Activated T-helper 9 cell treated with anti-CD3 and anti-CD28 coated beads, Interleukin-2, amount 50 U/mL, for 16 hours (primary cell): Measurements from ENCODE around the gene ARID1B.
A peak's percentile ranks its signal among the peaks of the same experiment; 100 is the strongest.

Source experiments
- DNase-seq: peaks from one replicate; pipeline ENCODE4 v3.0.0-alpha.2; 2020; ENCODE audit warnings: low read depth

ARID1B gene

DNA sequence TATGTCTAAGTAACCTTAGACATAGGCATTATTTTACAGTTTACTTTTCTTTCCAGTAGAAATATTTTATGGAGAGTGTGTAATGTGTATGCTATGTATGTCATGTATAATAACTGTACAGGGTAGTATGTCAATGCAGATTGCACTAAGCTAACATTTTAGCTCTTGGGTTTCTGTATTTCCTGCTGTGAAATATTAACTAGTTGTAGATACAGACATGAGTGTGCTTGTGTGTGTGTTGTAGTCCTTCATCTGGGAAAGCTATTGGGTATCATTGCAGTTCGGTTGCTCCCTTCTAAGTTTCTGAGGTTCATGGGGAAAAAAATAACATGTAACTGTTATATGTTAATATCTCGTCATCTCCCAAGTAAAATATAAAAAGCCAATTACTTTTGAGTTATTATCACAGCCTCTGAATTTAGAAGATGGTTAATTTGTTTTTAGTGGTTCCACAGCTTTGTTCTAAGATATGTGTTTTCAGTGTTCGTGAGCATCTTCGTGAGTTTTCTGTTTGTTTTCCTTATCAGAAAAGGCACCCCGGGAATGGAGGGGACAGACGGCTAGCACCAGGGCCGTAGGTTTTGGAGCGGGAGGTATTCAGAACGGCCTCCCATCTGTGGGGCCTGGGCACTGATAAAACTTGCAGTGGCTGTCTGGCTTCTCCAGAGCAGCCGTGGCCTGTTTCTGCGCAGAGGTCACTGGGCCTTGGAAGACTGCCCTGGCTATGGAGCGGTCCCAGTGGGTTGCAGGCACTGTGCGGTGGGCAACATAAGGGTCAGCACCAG lies 215.0 kb downstream of the ARID1B start:
- no peak for DNase-seq

GRCh38 chr6:156993713-156994112 lies 216.5 kb downstream of the ARID1B start:
- DNase-seq = no peak

GRCh38 chr6:156994215-156995076 lies 217.3 kb downstream of the ARID1B start:
- no peak for DNase-seq

GRCh38 chr6:156995502-156995901 lies 218.3 kb downstream of the ARID1B start:
- no peak for DNase-seq

- no peak for DNase-seq
Observed at GRCh38 chr6:156996265-156996664, 219.1 kb downstream of the ARID1B start.

GRCh38 chr6:156998794-156999330 lies 221.7 kb downstream of the ARID1B start:
- DNase-seq = no peak

DNA sequence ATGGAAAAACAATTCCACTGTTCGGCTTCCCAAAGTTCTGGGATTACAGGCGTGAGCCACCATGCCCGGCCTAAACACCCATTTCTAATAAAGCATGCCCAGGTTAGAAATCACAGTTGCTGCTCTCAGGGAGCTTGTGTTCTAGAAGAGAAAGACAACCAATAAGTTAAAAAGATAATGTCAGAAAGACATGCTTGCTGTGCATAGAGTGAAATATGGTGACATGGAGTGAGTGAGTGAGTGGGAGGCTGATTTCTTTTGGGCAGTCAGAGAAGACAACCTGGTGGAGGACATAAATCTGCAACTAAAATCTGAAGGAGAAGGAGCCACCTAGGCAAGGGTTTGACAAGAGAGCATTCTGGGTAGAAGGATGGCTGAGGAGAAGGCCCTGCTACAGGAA lies 222.6 kb downstream of the ARID1B start:
- no peak for DNase-seq

DNA sequence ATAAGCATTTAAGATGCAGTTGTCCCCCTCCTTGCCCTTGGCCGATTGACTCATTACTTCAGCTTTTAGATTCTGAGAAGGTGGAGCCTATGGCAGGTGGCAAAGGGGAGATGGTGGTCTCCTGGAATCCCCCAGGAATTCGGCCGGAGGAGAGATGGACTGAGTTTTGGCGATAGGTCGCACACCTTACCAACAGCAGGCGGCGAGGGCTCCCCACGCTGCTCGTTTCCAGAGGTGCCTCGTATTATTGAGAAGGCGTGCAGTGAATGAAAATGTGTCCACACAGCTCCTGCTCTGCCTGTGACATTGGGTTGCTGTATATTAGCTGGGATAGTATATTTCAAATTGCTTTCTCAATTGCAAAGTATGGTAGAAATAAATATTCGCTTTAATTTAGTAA lies 224.5 kb downstream of the ARID1B start:
- DNase-seq = no peak

DNA sequence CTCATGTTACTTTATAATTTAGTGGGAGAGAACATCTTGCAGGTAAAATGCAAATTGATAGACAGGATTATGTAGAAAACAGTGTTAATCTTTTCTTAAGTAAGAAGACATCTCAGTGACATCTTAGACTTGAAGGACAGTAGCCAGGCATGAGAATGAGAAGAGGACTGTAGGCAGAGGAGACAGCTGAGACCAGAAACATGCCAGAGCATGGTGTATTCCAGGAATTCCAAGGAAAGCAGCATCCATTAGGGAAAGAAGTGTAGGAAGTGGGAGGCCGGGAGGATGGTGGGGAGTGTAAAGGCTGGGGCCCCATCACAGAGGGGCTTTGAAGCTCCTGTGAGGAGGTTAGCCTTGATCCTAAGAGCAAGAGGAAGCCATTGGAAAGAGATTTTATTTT lies 225.6 kb downstream of the ARID1B start:
- DNase-seq = no peak

- no peak for DNase-seq
Observed at GRCh38 chr6:157005940-157006339, 228.8 kb downstream of the ARID1B start.

GRCh38 chr6:157008568-157008967 lies 231.4 kb downstream of the ARID1B start:
- no peak for DNase-seq

DNA sequence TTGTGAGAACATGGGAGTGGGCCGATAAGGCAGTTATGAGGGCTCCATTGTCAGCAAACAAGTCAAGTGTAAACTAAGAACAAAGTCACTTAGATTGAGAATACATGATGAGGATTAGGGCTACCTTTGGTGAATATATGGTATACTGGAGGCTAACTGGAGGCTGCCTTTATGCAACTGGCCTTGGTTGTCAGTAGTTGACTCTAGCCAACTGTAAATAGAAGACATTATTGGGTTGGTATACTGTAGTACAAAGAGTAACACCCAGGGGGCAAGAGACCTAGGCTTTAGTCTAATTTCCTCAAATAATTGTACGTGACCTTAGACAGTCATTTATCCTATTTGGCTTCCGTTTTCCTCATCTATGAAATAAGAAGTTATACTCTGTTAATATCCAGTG lies 235.2 kb downstream of the ARID1B start:
- no peak for DNase-seq

DNA sequence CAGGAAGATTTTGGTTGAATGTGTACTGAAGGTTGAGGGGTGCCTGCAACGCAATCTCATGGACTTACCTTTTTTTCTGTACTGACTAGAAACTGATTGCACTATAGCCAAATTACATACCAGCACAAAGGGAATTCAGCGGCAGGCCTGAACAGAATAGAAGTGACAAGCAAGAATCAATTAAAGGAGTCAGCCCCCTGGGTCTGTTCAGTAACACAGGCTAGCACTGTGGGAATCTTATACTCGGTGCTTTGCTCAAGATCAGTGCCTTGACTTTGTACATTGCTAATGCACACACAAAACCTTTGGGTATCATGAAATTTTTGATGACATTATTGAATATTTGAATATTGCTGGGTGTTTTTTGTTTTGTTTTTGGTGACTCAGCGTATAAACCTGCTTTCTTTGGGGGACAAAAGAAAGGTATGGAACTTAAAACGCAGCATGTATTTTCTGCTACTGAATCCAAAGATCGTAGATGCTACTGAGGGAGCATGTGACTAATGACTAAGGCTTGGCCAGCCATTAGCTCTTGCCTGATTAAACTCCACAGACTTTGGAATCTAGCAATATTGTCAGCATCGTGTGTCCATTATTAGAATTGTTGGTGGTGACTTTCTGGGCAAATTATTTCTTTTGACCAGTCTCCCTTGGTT lies 236.6 kb downstream of the ARID1B start:
- no peak for DNase-seq

DNA sequence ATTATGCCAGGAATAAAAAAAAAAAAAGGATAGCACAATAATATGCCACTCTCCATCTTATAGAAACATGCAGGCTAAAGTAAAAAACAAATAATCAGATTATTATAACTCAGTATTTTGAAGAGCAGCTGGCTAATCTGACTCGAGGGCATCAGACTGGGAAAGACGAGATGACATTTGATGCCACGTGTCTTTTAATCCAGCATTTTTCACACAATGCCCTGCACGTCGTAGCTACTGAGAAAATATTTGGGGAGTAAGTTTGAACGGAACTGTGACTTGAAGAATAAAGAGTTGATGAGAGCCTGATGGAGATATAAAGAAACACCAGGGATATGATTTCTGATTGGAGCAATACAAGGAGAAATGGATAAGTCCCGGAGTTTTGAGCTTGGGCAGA lies 237.7 kb downstream of the ARID1B start:
- no peak for DNase-seq

GRCh38 chr6:157017022-157017421 lies 239.8 kb downstream of the ARID1B start:
- no peak for DNase-seq

DNA sequence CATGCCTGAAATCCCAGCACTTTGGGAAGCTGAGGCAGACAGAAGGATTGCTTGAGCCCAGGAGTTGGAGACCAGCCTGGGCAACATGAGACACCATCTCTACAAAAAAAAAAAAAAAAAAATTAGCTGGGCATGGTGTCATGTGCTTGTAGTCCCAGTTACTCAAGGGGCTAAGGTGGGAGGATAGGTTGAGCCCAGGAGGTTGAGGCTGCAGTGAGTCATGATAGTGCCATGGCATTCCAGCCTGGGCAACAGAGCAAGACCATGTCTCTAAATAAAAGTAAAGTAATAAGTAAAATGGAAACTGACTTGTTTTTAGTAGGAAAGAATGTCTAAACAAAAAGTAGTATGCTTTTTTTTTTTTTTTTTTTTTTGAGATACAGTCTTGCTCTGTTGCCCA lies 240.7 kb downstream of the ARID1B start:
- DNase-seq = no peak

DNA sequence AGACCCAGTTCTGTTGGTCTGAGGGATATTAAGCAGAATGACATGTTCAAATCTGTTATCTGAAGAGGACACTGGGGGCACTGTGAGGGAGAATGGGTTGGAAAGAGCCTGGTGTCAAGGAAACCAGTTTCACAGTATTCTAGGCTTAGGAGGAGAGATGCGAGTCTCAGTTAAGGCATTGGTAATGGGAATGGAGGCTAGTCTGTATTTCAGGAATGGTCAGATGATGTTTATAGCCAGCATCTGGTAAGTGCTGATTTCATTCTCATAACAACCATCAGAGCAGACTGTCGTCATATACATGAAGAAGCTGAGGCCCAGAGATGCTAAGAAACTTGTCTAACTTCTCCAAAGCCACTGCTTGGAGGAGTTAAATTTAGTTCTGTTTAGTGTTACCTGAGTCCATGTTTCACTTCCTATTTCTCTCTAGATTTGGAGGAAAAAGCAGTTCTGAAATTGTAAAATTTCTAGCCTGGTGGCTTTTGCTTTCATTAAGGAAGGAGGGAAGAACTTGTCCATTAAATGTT lies 242.0 kb downstream of the ARID1B start:
- no peak for DNase-seq

DNA sequence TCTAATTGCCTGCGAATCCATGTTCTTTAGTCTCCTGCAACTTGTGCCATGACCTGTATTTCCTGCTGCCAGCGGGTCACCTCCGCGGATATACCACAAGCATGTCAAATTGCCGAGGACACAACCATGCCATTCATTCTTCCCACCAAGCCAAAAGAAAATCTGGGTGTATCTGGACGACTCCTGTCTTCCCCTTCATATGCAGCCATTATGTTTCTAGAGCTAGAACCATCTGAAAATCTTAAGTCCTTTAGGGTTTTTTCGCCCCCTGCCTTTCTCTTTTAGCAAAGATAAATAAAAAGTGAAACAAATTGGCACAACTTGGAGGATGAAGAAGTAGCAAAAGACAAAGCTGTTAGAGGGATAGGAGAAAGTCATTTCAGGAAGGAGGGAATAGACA lies 242.6 kb downstream of the ARID1B start:
- no peak for DNase-seq

- DNase-seq = no peak
Observed at GRCh38 chr6:157020398-157020797, 243.2 kb downstream of the ARID1B start.

- peak; percentile 42 for DNase-seq
Observed at GRCh38 chr6:157020881-157021343, 243.7 kb downstream of the ARID1B start.

GRCh38 chr6:157021344-157021992 lies 244.3 kb downstream of the ARID1B start:
- peak; percentile 82 for DNase-seq
